Measurements from ENCODE around the gene FSTL3. TPM values are rescaled to one million over a fixed set of nuclear protein-coding genes. Genes with fewer than 3 reads are reported as not detected.

Gene FSTL3
- total RNA-seq, 4 donors from 2014 or later: 7.5 to 20.1 (median 15.9) TPM

GRCh38 chr19:652467-653389 lies 23.5 kb upstream of the FSTL3 start:
- no peak for ATAC-seq
- intact Hi-C loops (cut with DNase I; ENCODE audit: low total_unique reads): no loop called here
- TF ChIP-seq POLR2A (IDR thresholded peaks at IDR 0.05): no peak
- TF ChIP-seq, protein P1, sequence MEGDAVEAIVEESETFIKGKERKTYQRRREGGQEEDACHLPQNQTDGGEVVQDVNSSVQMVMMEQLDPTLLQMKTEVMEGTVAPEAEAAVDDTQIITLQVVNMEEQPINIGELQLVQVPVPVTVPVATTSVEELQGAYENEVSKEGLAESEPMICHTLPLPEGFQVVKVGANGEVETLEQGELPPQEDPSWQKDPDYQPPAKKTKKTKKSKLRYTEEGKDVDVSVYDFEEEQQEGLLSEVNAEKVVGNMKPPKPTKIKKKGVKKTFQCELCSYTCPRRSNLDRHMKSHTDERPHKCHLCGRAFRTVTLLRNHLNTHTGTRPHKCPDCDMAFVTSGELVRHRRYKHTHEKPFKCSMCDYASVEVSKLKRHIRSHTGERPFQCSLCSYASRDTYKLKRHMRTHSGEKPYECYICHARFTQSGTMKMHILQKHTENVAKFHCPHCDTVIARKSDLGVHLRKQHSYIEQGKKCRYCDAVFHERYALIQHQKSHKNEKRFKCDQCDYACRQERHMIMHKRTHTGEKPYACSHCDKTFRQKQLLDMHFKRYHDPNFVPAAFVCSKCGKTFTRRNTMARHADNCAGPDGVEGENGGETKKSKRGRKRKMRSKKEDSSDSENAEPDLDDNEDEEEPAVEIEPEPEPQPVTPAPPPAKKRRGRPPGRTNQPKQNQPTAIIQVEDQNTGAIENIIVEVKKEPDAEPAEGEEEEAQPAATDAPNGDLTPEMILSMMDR (IDR thresholded peaks at IDR 0.05 in 4 of 5, conservative IDR thresholded peaks at IDR 0.05 in 1 of 5): no peak

GRCh38 chr19:653425-653824 lies 22.8 kb upstream of the FSTL3 start:
- H3K27me3 ChIP-seq: no peaks in the 10 kb centered on the region
- no peak for DNase-seq
- no peak overlapping the region for H3K27ac ChIP-seq
- no peak overlapping the region for H3K4me3 ChIP-seq
- intact Hi-C loops (cut with DNase I; ENCODE audit: low total_unique reads) (no loop called here), in situ Hi-C loops (cut with MboI; ENCODE audit: low sequenced_read_pairs in 4 of 4) (no loop called here)
- no peak for ATAC-seq
- H3K9me3 ChIP-seq: no peaks in the 10 kb centered on the region
- TF ChIP-seq, protein P1 (IDR thresholded peaks at IDR 0.05 in 4 of 5, conservative IDR thresholded peaks at IDR 0.05 in 1 of 5): no peak
- no peak for TF ChIP-seq POLR2A (IDR thresholded peaks at IDR 0.05)
- peaks cover 0 to 14% of the 10 kb centered on the region in 2 donors for H3K4me1 ChIP-seq
- peaks cover 0 to 24% of the 10 kb centered on the region in 2 donors for H3K36me3 ChIP-seq

More at GRCh38 chr19:652467-653389, 23.5 kb upstream of the FSTL3 start:
- no peak for DNase-seq
- peaks cover 0 to 31% of the 10 kb centered on the region in 2 donors for H3K36me3 ChIP-seq
- H3K4me3 ChIP-seq: no peak overlapping the region
- no peaks in the 10 kb centered on the region for H3K9me3 ChIP-seq
- in situ Hi-C loops (cut with MboI; ENCODE audit: low sequenced_read_pairs in 4 of 4): no loop called here
- H3K27me3 ChIP-seq: no peaks in the 10 kb centered on the region
- H3K27ac ChIP-seq: no peak overlapping the region
- H3K4me1 ChIP-seq: peaks cover 0 to 7% of the 10 kb centered on the region in 2 donors

GRCh38 chr19:655691-656090 lies 20.5 kb upstream of the FSTL3 start:
- no peak for ATAC-seq
- intact Hi-C loops (cut with DNase I; ENCODE audit: low total_unique reads): no loop called here
- TF ChIP-seq POLR2A (IDR thresholded peaks at IDR 0.05): no peak
- TF ChIP-seq, protein P1 (IDR thresholded peaks at IDR 0.05 in 4 of 5, conservative IDR thresholded peaks at IDR 0.05 in 1 of 5): no peak
- in situ Hi-C loops (cut with MboI; ENCODE audit: low sequenced_read_pairs in 4 of 4): no loop called here
- Histone ChIP-seq H3K9me3 (no peaks in the 10 kb centered on the region), H3K4me1 (peaks cover 6 to 37% of the 10 kb centered on the region in 2 donors), H3K27me3 (no peaks in the 10 kb centered on the region), H3K36me3 (peaks cover 0 to 7% of the 10 kb centered on the region in 2 donors), H3K27ac (no peak overlapping the region), H3K4me3 (no peak overlapping the region)
- no peak for DNase-seq

DNA sequence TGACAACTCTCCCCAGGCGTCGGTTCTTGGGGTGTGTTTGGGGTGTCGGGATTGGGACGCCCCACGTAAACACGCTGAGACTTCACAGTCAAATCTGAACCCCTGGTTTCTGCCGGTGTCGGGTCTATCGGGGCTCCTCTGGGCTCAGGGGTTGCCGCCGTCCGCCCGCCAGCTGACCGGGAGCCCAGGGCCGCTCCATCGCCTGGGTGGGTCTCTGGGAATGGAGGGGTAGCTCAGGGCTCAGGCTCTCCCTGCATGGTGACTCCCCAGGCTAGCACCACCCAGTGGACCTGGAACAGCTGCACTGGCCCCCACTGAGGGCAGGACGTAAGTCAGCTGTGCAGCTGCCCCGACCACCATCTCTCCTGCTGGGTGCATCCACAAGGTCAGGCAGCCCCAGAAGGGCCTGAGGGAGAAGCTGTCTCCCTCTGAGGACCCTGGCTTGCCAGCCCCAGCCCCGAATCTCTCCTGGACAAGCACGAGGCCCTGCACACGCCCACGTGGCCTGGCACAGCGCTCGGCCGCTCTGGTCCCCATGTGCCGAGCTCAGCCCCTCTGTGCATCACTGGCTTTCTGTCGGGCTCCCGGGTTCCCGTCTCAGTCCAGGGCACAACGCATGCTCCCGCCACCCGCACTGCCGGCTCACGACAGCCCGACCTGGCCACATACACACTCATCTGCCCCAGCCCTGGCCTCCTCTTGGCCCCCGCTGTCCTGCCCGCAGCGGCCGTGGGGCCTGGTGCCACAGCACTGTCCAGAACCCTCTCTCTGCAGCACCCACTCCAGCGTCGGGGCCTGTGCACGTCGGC lies 19.2 kb upstream of the FSTL3 start:
- no peaks in the 10 kb centered on the region for H3K27me3 ChIP-seq
- H3K36me3 ChIP-seq: no peaks in the 10 kb centered on the region
- in situ Hi-C loops (cut with MboI; ENCODE audit: low sequenced_read_pairs in 4 of 4): no loop called here
- H3K4me1 ChIP-seq: peaks cover 19 to 49% of the 10 kb centered on the region in 2 donors
- H3K4me3 ChIP-seq: no peak overlapping the region
- ATAC-seq (no peak), DNase-seq (no peak)
- no peaks in the 10 kb centered on the region for H3K9me3 ChIP-seq
- intact Hi-C loops (cut with DNase I; ENCODE audit: low total_unique reads): no loop called here
- no peak overlapping the region for H3K27ac ChIP-seq
- TF ChIP-seq POLR2A (IDR thresholded peaks at IDR 0.05): no peak
- TF ChIP-seq, protein P1 (IDR thresholded peaks at IDR 0.05 in 4 of 5, conservative IDR thresholded peaks at IDR 0.05 in 1 of 5): no peak
